Smooth muscle cell (in vitro differentiated cells): ENCODE data around the gene KCNIP2. TPM values are rescaled to one million over a fixed set of nuclear protein-coding genes. Genes with fewer than 3 reads are reported as not detected.

ENCODE experiments used
- DNase-seq: peaks from one replicate; lab custom pipeline; 2025; ENCODE audit not compliant: unreplicated experiment; lab: John Stamatoyannopoulos, UW
- H2AFZ ChIP-seq: fragments of 200-600 bp; sonication (generic); 2 replicates; pipeline ENCODE4 v1.6.0; 2016; ENCODE audit warnings: antibody characterized with exemption, low read depth, mild to moderate bottlenecking
- H3F3A ChIP-seq: fragments of 200-600 bp; sonication (generic); 2 replicates; pipeline ENCODE4 v1.6.0; 2017; ENCODE audit warnings: antibody characterized with exemption, low read depth
- H3K27ac ChIP-seq: fragments of 200-600 bp; sonication (generic); 2 replicates; pipeline ENCODE4 v1.5.1; 2016; ENCODE audit warnings: low read depth, mild to moderate bottlenecking
- H3K27me3 ChIP-seq: fragments of 200-600 bp; sonication (generic); 2 replicates; pipeline ENCODE4 v1.6.1; 2016; ENCODE audit warnings: low read depth, mild to moderate bottlenecking
- H3K36me3 ChIP-seq: fragments of 200-600 bp; sonication (generic); 2 replicates; pipeline ENCODE4 v1.5.1; 2016; ENCODE audit warnings: low read depth
- H3K4me1 ChIP-seq: fragments of 200-600 bp; sonication (generic); 2 replicates; pipeline ENCODE4 v1.5.1; 2016; ENCODE audit warnings: low read depth
- H3K4me2 ChIP-seq: fragments of 200-600 bp; sonication (generic); 2 replicates; pipeline ENCODE4 v1.6.0; 2016; ENCODE audit warnings: mild to moderate bottlenecking
- H3K4me3 ChIP-seq: fragments of 200-600 bp; sonication (generic); 2 replicates; pipeline ENCODE4 v1.5.1; 2016; ENCODE audit warnings: mild to moderate bottlenecking
- H3K79me2 ChIP-seq: fragments of 200-600 bp; sonication (generic); 2 replicates; pipeline ENCODE4 v1.6.0; 2016; ENCODE audit warnings: low read depth, mild to moderate bottlenecking
- H3K9ac ChIP-seq: fragments of 200-600 bp; sonication (generic); 2 replicates; pipeline ENCODE4 v1.6.0; 2016; ENCODE audit warnings: low read depth
- H3K9me3 ChIP-seq: fragments of 200-600 bp; sonication (generic); replicated peaks from 2 replicates; pipeline ENCODE4 v1.5.1; 2016; ENCODE audit warnings: low read depth
- H4K20me1 ChIP-seq: fragments of 200-600 bp; sonication (generic); 2 replicates; pipeline ENCODE4 v1.6.0; 2016; ENCODE audit warnings: low read depth
- WGBS: methylation state at CpG from one replicate; pipeline ENCODE4 v1.1.7; 2016; ENCODE audit warnings: low lambda C conversion rate; 5-methylcytosine and 5-hydroxymethylcytosine counted together
- polyA plus RNA-seq: library from polyadenylated mRNA; unstranded; fragments of >200 nt; fragmentation: Nextera tagmentation; extraction: Ambion mirVana; gene quantifications from 2 replicates; pipeline ENCODE4 v1.2.1, GENCODE V29; 2016
- total RNA-seq: library from RNA; depleted of rRNA; stranded (reverse); fragments of >200 nt; gene quantifications from 2 replicates; pipeline ENCODE4 v1.2.3, GENCODE V29; 2014
- TF ChIP-seq, protein P1 (sequence below): fragments of 200-600 bp; sonication (generic); IDR thresholded peaks from 2 replicates; pipeline ENCODE4 v1.5.1; 2017; ENCODE audit warnings: borderline replicate concordance, mild to moderate bottlenecking, antibody characterized with exemption; ENCODE audit not compliant: insufficient read depth, poor library complexity, severe bottlenecking

The KCNIP2 gene
- total and polyA plus RNA-seq, 2 experiments from 2014 or later: 0.87 to 3.9 TPM

DNA sequence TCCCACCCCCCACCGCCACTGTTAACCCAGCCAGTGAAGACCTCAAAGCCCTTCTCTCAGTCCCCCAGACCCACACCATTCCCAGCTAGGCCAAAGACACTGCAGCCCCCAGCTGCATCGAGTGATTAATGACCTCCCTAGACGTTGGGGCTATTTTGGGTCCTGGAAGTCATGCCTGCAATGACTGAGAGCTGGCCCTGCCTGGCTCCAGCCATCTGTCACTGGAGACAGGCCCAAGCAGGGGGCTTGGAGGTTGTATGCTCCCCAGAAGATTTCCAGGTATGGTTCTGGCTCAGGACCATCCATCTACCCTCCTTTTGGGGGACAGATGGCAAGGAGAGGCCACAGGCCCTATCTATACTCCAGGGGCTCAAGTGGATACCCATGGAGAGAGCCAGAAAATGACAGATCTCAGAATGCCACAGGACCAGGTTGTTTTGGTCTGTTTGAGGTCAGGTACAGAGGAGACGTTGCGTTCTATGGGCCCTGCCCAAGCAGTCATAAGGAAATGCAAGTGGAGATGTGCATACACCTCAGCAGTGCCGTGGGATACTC lies 5.1 kb downstream of the KCNIP2 start:
- H3F3A ChIP-seq: no peaks in the 10 kb centered on the region
- no peak for DNase-seq
- TF ChIP-seq, protein P1, sequence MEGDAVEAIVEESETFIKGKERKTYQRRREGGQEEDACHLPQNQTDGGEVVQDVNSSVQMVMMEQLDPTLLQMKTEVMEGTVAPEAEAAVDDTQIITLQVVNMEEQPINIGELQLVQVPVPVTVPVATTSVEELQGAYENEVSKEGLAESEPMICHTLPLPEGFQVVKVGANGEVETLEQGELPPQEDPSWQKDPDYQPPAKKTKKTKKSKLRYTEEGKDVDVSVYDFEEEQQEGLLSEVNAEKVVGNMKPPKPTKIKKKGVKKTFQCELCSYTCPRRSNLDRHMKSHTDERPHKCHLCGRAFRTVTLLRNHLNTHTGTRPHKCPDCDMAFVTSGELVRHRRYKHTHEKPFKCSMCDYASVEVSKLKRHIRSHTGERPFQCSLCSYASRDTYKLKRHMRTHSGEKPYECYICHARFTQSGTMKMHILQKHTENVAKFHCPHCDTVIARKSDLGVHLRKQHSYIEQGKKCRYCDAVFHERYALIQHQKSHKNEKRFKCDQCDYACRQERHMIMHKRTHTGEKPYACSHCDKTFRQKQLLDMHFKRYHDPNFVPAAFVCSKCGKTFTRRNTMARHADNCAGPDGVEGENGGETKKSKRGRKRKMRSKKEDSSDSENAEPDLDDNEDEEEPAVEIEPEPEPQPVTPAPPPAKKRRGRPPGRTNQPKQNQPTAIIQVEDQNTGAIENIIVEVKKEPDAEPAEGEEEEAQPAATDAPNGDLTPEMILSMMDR: no peak
- H3K4me2 ChIP-seq: no peak overlapping the region
- 78% methylated on average over 6 of the region's 6 CpGs for WGBS
- H3K79me2 ChIP-seq: no peaks in the 10 kb centered on the region
- H3K9me3 ChIP-seq: no peaks in the 10 kb centered on the region
- H3K4me1 ChIP-seq: peaks cover 13% of the 10 kb centered on the region
- peaks cover 18% of the 10 kb centered on the region for H3K27me3 ChIP-seq
- no peak overlapping the region for H3K27ac ChIP-seq
- no peaks in the 10 kb centered on the region for H3K36me3 ChIP-seq
- peaks cover 65% of the 10 kb centered on the region for H4K20me1 ChIP-seq
- no peak overlapping the region for H3K4me3 ChIP-seq
- H3K9ac ChIP-seq: no peak overlapping the region
- H2AFZ ChIP-seq: no peak overlapping the region

DNA sequence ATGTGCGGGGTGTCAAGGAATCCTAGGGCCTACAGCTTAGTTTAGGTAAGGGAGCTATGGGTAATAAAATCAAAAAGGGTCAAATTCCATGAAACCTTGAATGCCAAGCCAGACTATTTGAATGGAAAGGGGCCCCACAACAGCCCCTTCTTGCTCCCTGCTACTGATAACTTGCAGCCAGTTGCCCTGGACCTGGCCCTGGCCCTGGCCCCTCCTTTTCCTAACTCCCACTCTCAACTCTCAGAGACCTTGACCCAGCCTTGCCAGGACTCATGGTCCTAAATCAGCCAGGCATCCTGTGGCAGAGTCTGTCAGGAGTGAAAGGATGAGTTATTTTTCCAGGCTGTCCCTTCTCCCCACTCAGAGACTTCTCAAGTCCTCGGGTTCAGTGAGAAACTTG lies 5.9 kb downstream of the KCNIP2 start:
- Histone ChIP-seq H3K36me3 (no peaks in the 10 kb centered on the region), H3K9me3 (no peaks in the 10 kb centered on the region), H3K27me3 (peaks cover 11% of the 10 kb centered on the region), H3K4me1 (peaks cover 13% of the 10 kb centered on the region), H2AFZ (no peak overlapping the region), H3K4me3 (no peak overlapping the region), H3K4me2 (no peak overlapping the region), H3F3A (no peaks in the 10 kb centered on the region), H3K9ac (no peak overlapping the region), H3K79me2 (no peaks in the 10 kb centered on the region), H3K27ac (no peak overlapping the region), H4K20me1 (peaks cover 57% of the 10 kb centered on the region)
- TF ChIP-seq, protein P1: no peak
- no peak for DNase-seq
- WGBS: 94% methylated on average over 2 of the region's 2 CpGs

DNA sequence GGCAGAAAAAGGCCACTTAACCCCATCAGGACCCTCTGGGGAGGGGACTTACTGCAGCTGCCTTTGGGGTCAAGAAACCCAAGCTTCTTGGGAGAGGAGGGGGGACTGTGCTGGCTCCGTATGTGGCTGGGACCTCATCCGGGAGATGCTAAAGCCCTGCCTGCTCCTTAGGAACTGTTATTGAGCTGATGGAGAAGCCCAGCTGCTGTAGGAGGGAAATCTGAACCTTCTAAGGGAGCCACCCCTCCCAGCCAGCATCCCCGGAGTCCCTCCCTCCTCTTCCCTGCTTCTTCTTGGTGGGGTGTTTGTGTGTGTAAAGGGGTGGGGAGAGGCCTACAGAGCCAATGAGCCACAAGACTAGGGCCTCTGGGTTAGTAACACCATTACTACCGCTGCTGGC lies 8.2 kb downstream of the KCNIP2 start:
- H2AFZ ChIP-seq: no peak overlapping the region
- TF ChIP-seq, protein P1: no peak
- WGBS: 85% methylated on average over 4 of the region's 4 CpGs
- peaks cover 13% of the 10 kb centered on the region for H3K4me1 ChIP-seq
- H3K36me3 ChIP-seq: no peaks in the 10 kb centered on the region
- no peak overlapping the region for H3K9ac ChIP-seq
- H3K4me3 ChIP-seq: no peak overlapping the region
- H3F3A ChIP-seq: no peaks in the 10 kb centered on the region
- no peak overlapping the region for H3K27ac ChIP-seq
- H4K20me1 ChIP-seq: peaks cover 33% of the 10 kb centered on the region
- no peaks in the 10 kb centered on the region for H3K79me2 ChIP-seq
- no peaks in the 10 kb centered on the region for H3K9me3 ChIP-seq
- DNase-seq: no peak
- no peak overlapping the region for H3K4me2 ChIP-seq
- H3K27me3 ChIP-seq: no peaks in the 10 kb centered on the region

DNA sequence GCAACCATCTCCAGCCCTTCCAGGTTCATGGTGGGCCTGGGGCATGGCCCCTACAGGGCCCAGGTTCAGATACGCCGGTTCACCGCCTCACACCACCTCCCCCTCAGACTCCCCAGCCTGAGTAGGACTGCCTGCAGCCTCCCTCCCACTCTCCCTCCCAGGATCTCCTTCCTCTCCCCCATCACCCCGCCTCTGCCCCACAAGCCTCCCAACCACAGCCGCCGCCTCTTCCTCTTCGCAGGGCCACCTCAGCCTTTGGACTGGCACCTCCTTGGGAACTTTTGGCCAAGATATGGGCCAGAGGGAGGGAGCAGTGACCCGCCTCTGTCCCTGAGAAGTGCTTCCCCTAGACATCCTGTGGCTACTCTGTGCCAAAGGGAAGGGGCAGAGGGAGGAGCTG lies 9.3 kb downstream of the KCNIP2 start:
- Histone ChIP-seq H3F3A (no peaks in the 10 kb centered on the region), H4K20me1 (peaks cover 23% of the 10 kb centered on the region), H3K4me3 (no peak overlapping the region), H2AFZ (no peak overlapping the region), H3K9me3 (no peaks in the 10 kb centered on the region), H3K4me1 (peaks cover 9% of the 10 kb centered on the region), H3K27ac (no peak overlapping the region), H3K36me3 (no peaks in the 10 kb centered on the region), H3K27me3 (no peaks in the 10 kb centered on the region), H3K9ac (no peak overlapping the region), H3K4me2 (no peak overlapping the region), H3K79me2 (no peaks in the 10 kb centered on the region)
- no peak for DNase-seq
- TF ChIP-seq, protein P1: no peak
- WGBS: 80% methylated on average over 8 of the region's 8 CpGs
